Esophagus muscularis mucosa (tissue), 4 donors: ENCODE measurements around the gene DCC.

Source experiments
- EP300 ChIP-seq: sonication (generic); formaldehyde crosslinking; IDR thresholded peaks from one replicate; pipeline ENCODE4 v1.6.1; 2017; ENCODE audit warnings: antibody characterized with exemption
- POLR2A ChIP-seq: fragments of 450-650 bp; IDR thresholded peaks from one replicate; pipeline ENCODE4 v1.6.1; 2017; ENCODE audit warnings: antibody characterized with exemption, moderate library complexity, mild to moderate bottlenecking, low read depth
- POLR2AphosphoS5 ChIP-seq, 2 donors: sonication (generic); formaldehyde crosslinking; IDR thresholded peaks; one replicate each; pipeline ENCODE4 v1.6.1; 2017; ENCODE audit warnings: antibody characterized with exemption in 2 of 2
- TF ChIP-seq, protein P1 (sequence below), 3 experiments: fragments of 200-600 bp in 2 of 3; fragments of 450-650 bp in 1 of 3; sonication (generic) in 2 of 3; IDR thresholded peaks; one replicate each; pipeline ENCODE4 v1.5.1; 2017 to 2019; ENCODE audit warnings: antibody characterized with exemption in 3 of 3, mild to moderate bottlenecking in 2 of 3, moderate library complexity in 1 of 3

GRCh38 chr18:52408800-52409302, 68.9 kb downstream of the DCC start:
- TF ChIP-seq POLR2A (no peak), POLR2AphosphoS5 (IDR thresholded peaks at IDR 0.05) (no peak), EP300 (no peak)
- TF ChIP-seq, protein P1, sequence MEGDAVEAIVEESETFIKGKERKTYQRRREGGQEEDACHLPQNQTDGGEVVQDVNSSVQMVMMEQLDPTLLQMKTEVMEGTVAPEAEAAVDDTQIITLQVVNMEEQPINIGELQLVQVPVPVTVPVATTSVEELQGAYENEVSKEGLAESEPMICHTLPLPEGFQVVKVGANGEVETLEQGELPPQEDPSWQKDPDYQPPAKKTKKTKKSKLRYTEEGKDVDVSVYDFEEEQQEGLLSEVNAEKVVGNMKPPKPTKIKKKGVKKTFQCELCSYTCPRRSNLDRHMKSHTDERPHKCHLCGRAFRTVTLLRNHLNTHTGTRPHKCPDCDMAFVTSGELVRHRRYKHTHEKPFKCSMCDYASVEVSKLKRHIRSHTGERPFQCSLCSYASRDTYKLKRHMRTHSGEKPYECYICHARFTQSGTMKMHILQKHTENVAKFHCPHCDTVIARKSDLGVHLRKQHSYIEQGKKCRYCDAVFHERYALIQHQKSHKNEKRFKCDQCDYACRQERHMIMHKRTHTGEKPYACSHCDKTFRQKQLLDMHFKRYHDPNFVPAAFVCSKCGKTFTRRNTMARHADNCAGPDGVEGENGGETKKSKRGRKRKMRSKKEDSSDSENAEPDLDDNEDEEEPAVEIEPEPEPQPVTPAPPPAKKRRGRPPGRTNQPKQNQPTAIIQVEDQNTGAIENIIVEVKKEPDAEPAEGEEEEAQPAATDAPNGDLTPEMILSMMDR (IDR thresholded peaks at IDR 0.05), result no peak
